K562 (cell line): ENCODE data around the gene TXK.

ENCODE experiments used
- CTCF ChIP-seq, 3 experiments: IDR thresholded peaks in 2 of 3; conservative IDR thresholded peaks in 1 of 3; 2 replicates each; pipeline ENCODE4 v1.5.1; 2011 to 2012; ENCODE audit warnings: low read length in 3 of 3, mild to moderate bottlenecking in 3 of 3, control low read depth in 2 of 3, improper control_type of control experiment in 1 of 3, inconsistent platforms in 1 of 3, low read depth in 1 of 3, mixed read lengths in 1 of 3, moderate library complexity in 1 of 3; ENCODE audit not compliant: insufficient read depth in 2 of 3
- E2F4 ChIP-seq: sonication (generic); formaldehyde crosslinking; IDR thresholded peaks from 2 replicates; pipeline ENCODE4 v1.8.0; 2022; ENCODE audit warnings: mild to moderate bottlenecking, low read depth, missing genetic modification reagents
- EZH2 ChIP-seq: IDR thresholded peaks from 2 replicates; pipeline ENCODE4 v1.6.1; 2012; ENCODE audit warnings: low read depth, mild to moderate bottlenecking, inconsistent platforms, low read length, borderline replicate concordance
- KDM1A ChIP-seq, 2 experiments: fragments of 450-650 bp; IDR thresholded peaks; 2 replicates each; pipeline ENCODE4 v1.6.1; 2016; ENCODE audit warnings: mild to moderate bottlenecking in 2 of 2
- MNT ChIP-seq, 2 experiments: fragments of 450-650 bp; conservative IDR thresholded peaks; 2 replicates each; pipeline ENCODE4 v1.6.1; 2017; ENCODE audit warnings: mild to moderate bottlenecking in 2 of 2, moderate library complexity in 2 of 2
- POLR2AphosphoS5 ChIP-seq: IDR thresholded peaks from 2 replicates; pipeline ENCODE4 v1.6.1; 2011; ENCODE audit warnings: mild to moderate bottlenecking, low read depth, low read length, moderate library complexity; ENCODE audit not compliant: control insufficient read depth, insufficient read depth
- ZFP36 ChIP-seq: fragments of 150-350 bp; IDR thresholded peaks from 2 replicates; pipeline ENCODE4 v1.6.1; 2018; ENCODE audit warnings: low read length, low read depth; ENCODE audit not compliant: partially characterized antibody
- ZNF253 ChIP-seq: fragments of 250-450 bp; sonication (Bioruptor Pico); conservative IDR thresholded peaks from 2 replicates; pipeline ENCODE4 v1.6.1; 2021; ENCODE audit warnings: mild to moderate bottlenecking

GRCh38 chr4:48042979-48043461, 91.0 kb downstream of the TXK start:
- TF ChIP-seq POLR2AphosphoS5 (no peak), ZFP36 (no peak), E2F4 (CRISPR knock-in tag) (no peak), KDM1A (IDR thresholded peaks at IDR 0.05) (no peak), CTCF (IDR thresholded peaks at IDR 0.05 in 2 of 3, conservative IDR thresholded peaks at IDR 0.05 in 1 of 3; ENCODE audit: insufficient read depth in 2 of 3, low read depth in 1 of 3, low read length in 3 of 3) (no peak), MNT (conservative IDR thresholded peaks at IDR 0.05) (no peak), ZNF253 (CRISPR knock-in tag) (no peak), EZH2 (no peak)
